ENCODE measurements around the gene NHERF1. TPM values are rescaled to one million over a fixed set of nuclear protein-coding genes. Genes with fewer than 3 reads are reported as not detected.

NHERF1 gene
- total and polyA plus RNA-seq, 2 of the 8 experiments (the other 6 are each of a cell fraction or from before 2014, with no cell fraction given): 92.9 to 99.2 TPM

GRCh38 chr17:74784125-74784810, 35.8 kb downstream of the NHERF1 start:
- WGBS, 2 experiments (ENCODE audit: extremely low coverage in 1 of 2, insufficient coverage in 1 of 2, insufficient read length in 1 of 2, insufficient replicate concordance in 2 of 2, low coverage in 1 of 2, low lambda C conversion rate in 2 of 2, missing lambda C conversion rate in 1 of 2): 93% methylated on average over 5 of the region's 5 CpGs; no CpG with 5 or more reads in 1 of the 2 experiments
- peaks cover 7 to 19% of the 10 kb centered on the region in 2 experiments for H4K20me1 ChIP-seq (replicated peaks in 1 of 2; ENCODE audit: control insufficient read depth in 1 of 2, insufficient read depth in 2 of 2, low read length in 2 of 2)
- no peaks in the 10 kb centered on the region; a peak in 1 of 4 replicates for H3K79me2 ChIP-seq (ENCODE audit: control insufficient read depth in 1 of 2, insufficient read depth in 2 of 2, low read length in 2 of 2)
- no peak overlapping the region for H4K8ac ChIP-seq (ENCODE audit: extremely low read depth, insufficient read depth, low read length)
- H3K27me3 ChIP-seq (replicated peaks in 1 of 4; ENCODE audit: control insufficient read depth in 3 of 4, extremely low read depth in 1 of 4, insufficient read depth in 3 of 4, low read length in 3 of 4): no peaks in the 10 kb centered on the region
- H3K23ac ChIP-seq (ENCODE audit: insufficient read length): no peak overlapping the region
- H3K4me3 ChIP-seq (ENCODE audit: extremely low read depth in 1 of 4, insufficient read depth in 2 of 4, low read depth in 3 of 4, low read length in 4 of 4): no peak overlapping the region
- DNase-seq (ENCODE audit: low read depth in 1 of 2, low spot score in 2 of 2): no peak
- no peak overlapping the region for H3K4ac ChIP-seq (replicated peaks; ENCODE audit: insufficient read length, low read depth, low read length)
- no peak overlapping the region for H3K9ac ChIP-seq (replicated peaks in 1 of 4; ENCODE audit: extremely low read depth in 1 of 4, low read depth in 3 of 4, low read length in 3 of 4)
- H3K36me3 ChIP-seq (ENCODE audit: control insufficient read depth in 2 of 4, insufficient read depth in 4 of 4, low read length in 3 of 4): peaks cover 0 to 5% (median 0%) of the 10 kb centered on the region in 4 experiments; a peak in 2 of 8 replicates
- H3K4me2 ChIP-seq (ENCODE audit: insufficient read depth in 1 of 2, low read depth in 2 of 2, low read length in 2 of 2): no peak overlapping the region
- TF ChIP-seq CBX8 (IDR thresholded peaks at IDR 0.05; ENCODE audit: borderline replicate concordance, low read depth, low read length) (no peak), CHD2 (IDR thresholded peaks at IDR 0.05; ENCODE audit: low read length) (no peak), CHD1 (IDR thresholded peaks at IDR 0.05; ENCODE audit: low read depth, low read length) (no peak), KDM5A (IDR thresholded peaks at IDR 0.05; ENCODE audit: low read length) (no peak), TAF7 (optimal IDR thresholded peaks at IDR 0.05; ENCODE audit: borderline replicate concordance, low read depth, low read length) (no peak), PHF8 (conservative IDR thresholded peaks at IDR 0.05; ENCODE audit: low read depth, low read length) (no peak), RXRA (IDR thresholded peaks at IDR 0.05; ENCODE audit: insufficient read depth, low read depth, low read length) (no peak), TAF1 (IDR thresholded peaks at IDR 0.05; ENCODE audit: low read depth, low read length) (no peak), BACH1 (IDR thresholded peaks at IDR 0.05; ENCODE audit: low read length) (no peak), SRF (IDR thresholded peaks at IDR 0.05; ENCODE audit: low read depth, low read length) (no peak), CTBP2 (IDR thresholded peaks at IDR 0.05; ENCODE audit: borderline replicate concordance, insufficient read depth, insufficient read length, low read length) (no peak), GABPA (IDR thresholded peaks at IDR 0.05; ENCODE audit: borderline replicate concordance, insufficient read depth, low read length) (no peak), KDM4A (IDR thresholded peaks at IDR 0.05; ENCODE audit: low read depth, low read length, severe bottlenecking) (no peak)
- no peak overlapping the region for H3K18ac ChIP-seq (ENCODE audit: extremely low read depth, low read length)
- POLR2A ChIA-PET (ENCODE audit: partially characterized antibody): interaction anchor here (1.2 to 1.8 kb wide), 3 partner anchors 14 to 74 kb away, joined by 3 to 4 read pairs (median 3); no protein-coding TSS in a partner anchor
- H3K23me2 ChIP-seq (ENCODE audit: low read depth, low read length): no peaks in the 10 kb centered on the region
- H2BK15ac ChIP-seq (ENCODE audit: low read length): no peak overlapping the region
- no peak overlapping the region for H4K91ac ChIP-seq (replicated peaks; ENCODE audit: insufficient read length, low read length)
- H2BK120ac ChIP-seq (replicated peaks; ENCODE audit: low read depth, low read length): no peak overlapping the region
- H2AK5ac ChIP-seq (ENCODE audit: low read depth, low read length): no peak overlapping the region
- no peak overlapping the region for H3K14ac ChIP-seq (ENCODE audit: insufficient read length)
- no peak overlapping the region for H3K56ac ChIP-seq (replicated peaks; ENCODE audit: insufficient read length, low read depth, low read length)
- no peaks in the 10 kb centered on the region for H3K9me3 ChIP-seq (ENCODE audit: insufficient read depth in 2 of 2, low read depth in 1 of 2, low read length in 1 of 2)
- no peak overlapping the region for H2BK20ac ChIP-seq (ENCODE audit: low read length)
- peaks cover 0 to 3% (median 3%) of the 10 kb centered on the region in 4 experiments; a peak in 5 of 7 replicates for H3K4me1 ChIP-seq (replicated peaks in 1 of 4; ENCODE audit: control insufficient read depth in 3 of 4, insufficient read depth in 4 of 4, low read length in 3 of 4)
- H2AFZ ChIP-seq (ENCODE audit: low read length): no peak overlapping the region
- H2BK5ac ChIP-seq (ENCODE audit: low read depth, low read length): no peak overlapping the region
- no peak overlapping the region for H4K5ac ChIP-seq (ENCODE audit: insufficient read length, low read depth, low read length)
- H3K27ac ChIP-seq (ENCODE audit: low read depth, low read length): no peak overlapping the region
- H2BK12ac ChIP-seq (ENCODE audit: low read depth, low read length): no peak overlapping the region
- H3K79me1 ChIP-seq (ENCODE audit: low read depth, low read length): peaks cover 15% of the 10 kb centered on the region
- CTCF ChIA-PET (ENCODE audit: partially characterized antibody): interaction anchor here (1.0 to 99.6 kb wide), 10 partner anchors 8 to 127 kb away, joined by 3 to 2981 read pairs (median 7); partner anchors contain the start of genes FDXR, GRIN2C and NHERF1
- FAIRE-seq: no peak

Data from H1 (cell line).